GM21381 (cell line): Measurements from ENCODE around the gene ZSWIM7.
"Not testable (repeated sequence)": the region's sequence is repeated elsewhere in the genome, so short reads cannot be mapped to it uniquely, and the experiment has no call there.

Experiments
- ATAC-seq: cut with Tn5 transposase; IDR thresholded peaks from one replicate; pipeline ENCODE4 v1.9.1; 2021; ENCODE audit warnings: mild to moderate bottlenecking, moderate library complexity; ENCODE audit not compliant: unreplicated experiment

Gene ZSWIM7

DNA sequence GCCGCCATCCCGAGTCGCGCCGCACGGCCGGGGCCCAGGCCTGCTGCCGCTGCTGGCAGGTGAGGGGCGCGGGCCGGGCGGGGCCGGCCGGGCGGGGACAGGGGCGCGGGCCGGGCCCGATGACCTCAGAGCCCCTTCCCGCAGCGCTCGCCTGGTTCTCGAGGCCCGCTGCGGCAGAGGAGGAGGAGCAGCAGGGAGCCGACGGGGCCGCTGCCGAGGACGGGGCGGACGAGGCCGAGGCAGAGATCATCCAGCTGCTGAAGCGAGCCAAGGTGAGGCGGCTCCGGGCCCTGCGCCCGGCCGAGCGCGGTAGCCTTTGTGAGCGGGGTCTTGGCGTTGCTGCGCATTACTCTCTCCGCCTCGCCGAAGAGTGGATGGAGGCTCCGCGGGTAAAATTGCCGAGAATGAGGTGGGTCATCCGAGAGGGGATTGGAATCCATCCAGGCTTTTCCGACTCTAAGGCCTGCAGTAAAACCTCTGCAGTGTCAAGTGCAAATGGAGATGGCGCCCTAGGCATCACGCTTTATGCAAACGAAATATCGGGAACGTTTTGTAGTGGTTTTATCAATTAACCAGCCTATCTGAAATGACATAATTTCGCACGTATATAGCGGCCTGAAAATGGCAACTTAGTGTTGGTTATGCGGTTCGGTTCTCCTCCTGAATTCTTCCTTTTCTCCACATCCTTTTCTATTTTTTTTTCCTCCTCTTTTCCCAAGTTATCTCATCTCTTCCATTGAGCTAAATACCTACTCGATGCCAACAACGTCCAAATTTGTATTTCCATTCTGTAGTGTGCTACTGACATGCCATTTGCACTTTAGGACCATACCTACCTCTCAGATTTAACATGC is 697 bp upstream of the ZSWIM7 start:
- ATAC-seq, result peak; percentile 44

DNA sequence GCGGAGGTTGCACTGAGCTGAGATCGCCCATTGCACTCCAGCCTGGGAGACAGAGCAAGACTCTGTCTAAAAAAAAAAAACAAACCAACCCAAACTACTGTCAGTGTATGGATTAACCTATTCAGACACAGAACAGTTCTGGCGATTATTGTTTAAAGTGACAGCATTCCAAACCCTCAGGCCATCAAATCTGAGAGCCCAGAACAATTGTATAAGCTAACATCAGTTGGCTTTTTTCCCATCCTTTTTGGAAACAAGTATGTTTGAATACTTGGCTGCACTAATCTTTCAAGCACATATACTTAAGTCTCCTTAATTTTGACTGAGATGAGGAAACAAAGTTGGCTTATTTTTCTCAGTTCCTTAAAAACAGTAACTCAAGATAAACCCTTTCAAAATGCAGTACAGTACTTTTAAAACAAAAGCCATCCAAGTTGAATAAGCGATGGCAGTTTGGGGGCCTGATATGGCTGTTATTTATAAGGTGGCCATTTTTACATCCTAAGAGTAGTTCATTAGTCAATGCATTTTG is 1.4 kb downstream of the ZSWIM7 start:
- no peak for ATAC-seq

DNA sequence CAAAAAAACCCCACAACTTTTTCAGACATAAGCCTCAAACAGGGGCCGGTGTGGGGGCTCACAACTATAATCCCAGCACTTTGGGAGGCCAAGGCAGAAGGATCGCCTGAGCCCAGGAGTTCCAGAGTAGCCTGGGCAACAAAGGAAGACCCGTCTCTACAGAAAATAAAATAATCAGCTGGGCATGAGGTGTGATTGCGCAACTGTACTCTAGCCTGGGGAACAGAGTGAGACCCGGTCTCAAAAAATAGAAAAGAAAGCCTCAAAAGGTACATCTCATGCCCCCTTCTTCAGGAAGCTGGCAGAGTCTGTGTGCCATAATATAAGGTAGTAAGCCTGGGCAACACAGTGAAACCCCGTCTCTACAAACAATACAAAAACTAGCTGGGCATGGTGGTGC is 3.2 kb downstream of the ZSWIM7 start:
- no peak for ATAC-seq

DNA sequence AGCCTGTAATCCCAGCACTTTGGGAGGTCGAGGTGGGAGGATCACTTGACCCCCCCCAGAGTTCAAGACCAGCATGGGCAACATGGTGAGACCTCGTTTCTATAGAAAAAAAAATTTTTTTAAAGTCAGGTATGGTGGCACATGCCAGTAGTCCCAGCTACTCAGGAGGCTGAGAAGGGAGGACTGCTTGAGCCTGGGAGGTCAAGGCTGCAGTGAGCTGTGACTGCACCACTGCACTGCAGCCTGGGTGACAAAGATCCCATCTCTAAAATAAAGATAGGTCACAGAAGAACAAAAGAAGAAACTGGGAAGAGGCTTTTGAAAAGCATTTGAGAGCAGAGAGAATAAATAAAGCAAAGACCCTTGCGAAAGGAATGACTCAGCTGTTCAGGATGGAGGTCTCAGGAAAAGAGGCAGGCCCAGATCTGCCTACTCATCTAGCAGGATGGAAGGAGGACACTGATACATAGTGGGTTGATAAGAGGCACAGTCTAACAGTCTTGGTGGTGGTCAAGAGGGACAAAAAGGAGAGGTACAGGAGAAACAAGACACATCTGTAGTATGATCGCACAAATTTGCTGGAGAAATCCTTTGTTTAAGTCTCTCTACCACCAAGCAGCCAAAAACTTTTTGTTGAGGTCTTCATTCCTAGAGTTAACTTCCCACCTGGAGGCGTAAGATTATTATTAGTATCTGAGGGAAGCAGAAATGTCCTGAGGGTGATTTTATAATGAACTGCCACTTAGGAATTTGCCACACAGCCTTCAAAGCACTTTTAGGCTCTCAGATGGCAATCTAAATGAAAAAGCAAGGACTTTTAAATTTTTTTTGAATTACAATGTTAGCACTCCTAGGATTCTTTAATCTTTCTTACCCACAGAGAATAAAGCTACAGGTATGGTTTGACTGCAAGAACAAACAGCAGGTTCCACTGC is 17.6 kb downstream of the ZSWIM7 start:
- no peak for ATAC-seq

DNA sequence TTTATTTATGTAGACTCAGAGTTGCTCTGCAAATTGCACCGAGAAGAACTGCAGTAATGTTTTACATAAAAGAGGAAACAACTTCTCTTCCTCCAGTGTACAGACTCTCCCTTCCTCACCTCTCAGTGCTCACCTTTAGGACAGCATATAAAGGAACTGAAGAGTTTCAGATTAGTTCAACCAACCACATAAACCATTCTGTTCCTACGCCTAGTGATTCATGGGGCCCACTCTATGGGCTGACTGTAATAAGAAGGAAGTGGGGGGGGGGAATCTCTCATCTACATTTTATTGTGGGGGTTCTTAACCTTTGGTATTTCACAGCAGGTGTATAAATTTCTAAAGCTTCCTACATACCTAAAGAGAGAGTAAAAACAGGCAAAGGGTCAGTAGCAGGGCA is 18.3 kb downstream of the ZSWIM7 start:
- peak; percentile 96 for ATAC-seq

DNA sequence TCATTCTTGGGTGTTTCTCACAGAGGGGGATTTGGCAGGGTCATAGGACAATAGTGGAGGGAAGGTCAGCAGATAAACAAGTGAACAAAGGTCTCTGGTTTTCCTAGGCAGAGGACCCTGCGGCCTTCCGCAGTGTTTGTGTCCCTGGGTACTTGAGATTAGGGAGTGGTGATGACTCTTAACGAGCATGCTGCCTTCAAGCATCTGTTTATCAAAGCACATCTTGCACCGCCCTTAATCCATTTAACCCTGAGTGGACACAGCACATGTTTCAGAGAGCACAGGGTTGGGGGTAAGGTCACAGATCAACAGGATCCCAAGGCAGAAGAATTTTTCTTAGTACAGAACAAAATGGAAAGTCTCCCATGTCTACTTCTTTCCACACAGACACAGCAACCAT is 20.5 kb downstream of the ZSWIM7 start:
- ATAC-seq, result not testable (repeated sequence)

DNA sequence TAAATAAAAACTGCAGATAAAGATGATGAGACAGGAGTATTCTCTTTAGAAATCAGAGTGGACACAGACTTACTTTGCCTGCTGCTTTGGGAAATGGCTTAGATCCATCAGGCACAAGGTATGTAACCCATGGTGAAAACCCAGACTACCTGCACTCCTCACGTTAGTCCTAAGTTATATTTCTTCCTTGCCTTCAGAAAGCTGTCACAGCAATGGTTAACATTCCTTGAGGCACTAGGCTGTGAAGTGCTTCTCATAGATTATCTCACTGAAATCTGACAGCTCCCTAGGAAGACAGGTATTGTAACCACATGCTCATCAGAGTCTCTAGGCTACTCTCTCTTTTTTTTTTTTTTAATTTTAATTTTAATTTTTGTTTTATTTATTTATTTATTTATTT is 20.9 kb downstream of the ZSWIM7 start:
- ATAC-seq, result no peak

DNA sequence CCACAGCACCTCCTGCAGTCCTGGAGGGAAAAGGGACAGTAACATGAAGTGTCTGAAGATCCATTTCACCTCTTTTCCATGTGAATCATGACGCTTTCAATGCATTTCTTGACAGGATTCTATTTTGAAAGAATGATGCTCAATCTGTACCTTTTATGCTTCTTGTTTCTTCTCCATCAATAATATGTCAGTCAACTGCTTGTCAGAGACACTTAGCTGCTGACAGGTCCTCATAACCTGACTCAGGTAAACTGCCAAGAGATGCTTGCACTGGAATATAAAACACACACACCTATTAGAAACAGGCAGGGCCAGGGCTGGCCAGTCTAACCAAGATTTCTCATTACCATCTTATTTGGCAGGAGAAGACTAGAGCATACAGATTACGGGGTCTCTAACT is 21.6 kb downstream of the ZSWIM7 start:
- ATAC-seq, result no peak

DNA sequence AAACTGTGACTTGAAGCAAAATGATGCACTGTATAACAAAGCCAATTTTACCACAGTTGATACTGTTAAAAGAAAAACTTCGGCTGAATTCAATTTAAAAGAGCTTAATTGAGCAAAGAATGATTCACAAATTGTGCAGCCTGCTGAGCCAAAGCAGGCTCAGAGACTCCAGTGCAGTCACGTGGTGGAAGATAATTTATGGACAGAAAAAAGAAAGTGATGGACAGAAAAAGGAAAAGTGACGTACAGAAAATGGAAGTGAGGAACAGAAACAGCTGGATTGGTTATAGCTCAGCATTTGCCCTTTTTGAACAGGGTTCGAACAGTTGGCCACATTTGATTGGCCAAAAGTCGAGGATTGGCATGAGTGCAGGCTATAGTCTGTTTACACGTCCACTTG is 25.7 kb downstream of the ZSWIM7 start:
- ATAC-seq, result no peak

DNA sequence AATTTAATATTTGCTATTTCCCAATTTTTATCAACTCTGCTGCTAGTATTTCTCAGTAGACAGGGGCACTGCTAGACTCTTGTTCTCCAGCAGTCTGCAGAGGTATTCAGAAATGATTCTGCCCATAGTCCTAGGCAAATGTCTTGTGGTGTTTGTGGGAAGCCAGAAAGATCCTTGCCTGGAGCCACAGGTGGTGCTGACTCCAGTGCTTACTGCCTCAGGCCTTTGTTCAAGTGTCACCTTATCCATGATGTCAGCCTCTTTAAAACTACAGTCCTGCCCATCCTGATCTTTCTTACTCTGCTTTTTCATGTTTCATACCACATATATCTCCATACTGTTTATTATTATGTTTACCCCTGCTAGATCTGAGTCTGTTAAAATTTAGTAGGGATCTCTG is 26.5 kb downstream of the ZSWIM7 start:
- ATAC-seq, result no peak

DNA sequence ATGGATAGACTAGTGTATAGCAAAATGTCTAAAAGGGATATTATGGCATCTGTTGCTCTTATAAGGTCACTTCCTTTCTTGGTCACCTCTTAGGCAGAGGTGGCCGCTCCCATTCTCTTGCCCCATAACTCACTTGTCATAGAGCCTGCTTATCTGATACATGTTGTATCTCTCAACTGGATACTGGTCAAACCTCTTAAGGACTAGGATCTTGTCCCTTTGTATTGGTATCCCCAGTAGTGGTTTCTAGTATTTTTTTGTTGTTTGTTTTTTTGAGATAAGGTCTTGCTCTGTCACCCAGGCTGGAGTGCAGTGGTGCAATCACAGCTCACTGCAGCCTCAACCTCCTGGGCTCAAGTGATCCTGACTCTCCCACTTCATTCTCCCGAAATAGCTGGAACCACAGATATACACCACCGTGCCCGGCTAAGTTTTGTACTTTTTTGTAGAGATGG is 27.0 kb downstream of the ZSWIM7 start:
- ATAC-seq, result no peak

DNA sequence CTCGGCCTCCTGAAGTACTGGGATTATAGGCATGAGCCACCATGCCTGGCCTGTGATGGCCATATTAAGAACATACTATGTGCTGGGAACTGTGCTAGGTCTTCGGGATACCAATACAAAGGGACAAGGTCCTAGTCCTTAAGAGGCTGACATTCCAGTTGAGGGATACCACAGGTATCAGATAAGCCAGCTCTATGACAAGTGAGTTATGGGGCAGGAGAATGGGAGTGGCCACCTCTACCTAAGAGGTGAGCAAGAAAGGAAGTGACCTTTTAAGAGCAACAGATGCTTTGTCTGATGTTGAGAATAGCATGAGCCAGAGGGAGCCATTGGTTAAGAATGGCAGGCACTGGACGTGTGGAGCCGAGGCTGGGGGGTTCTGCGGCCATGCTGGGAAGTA is 27.6 kb downstream of the ZSWIM7 start:
- ATAC-seq, result no peak

DNA sequence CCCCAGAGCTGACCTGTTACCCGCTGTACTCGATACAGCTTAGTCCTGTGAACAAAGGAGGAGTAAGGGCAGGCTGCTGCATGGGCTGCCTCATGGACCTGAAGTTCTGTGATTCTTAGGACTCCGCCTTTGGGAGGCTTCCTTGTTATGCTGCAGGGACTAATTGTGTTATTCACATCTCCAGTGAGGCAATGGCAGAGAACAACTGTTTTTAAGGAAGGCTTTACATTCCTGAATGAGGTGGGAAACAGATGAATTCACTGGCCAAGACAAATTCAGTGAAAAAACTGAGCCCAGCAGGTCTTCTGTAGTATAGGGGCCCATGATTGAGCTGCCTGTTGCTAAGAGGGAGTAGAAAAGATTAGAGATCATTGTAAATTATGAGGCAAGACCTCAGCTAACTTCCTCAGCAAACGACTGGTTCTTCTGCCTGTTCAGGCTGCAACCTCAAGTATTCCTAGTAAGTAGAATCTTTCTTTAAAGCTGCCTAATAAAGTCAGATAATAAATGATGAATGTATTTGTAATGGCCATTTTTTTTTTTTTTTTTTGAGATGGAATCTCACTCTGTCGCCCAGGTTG is 28.3 kb downstream of the ZSWIM7 start:
- no peak for ATAC-seq

DNA sequence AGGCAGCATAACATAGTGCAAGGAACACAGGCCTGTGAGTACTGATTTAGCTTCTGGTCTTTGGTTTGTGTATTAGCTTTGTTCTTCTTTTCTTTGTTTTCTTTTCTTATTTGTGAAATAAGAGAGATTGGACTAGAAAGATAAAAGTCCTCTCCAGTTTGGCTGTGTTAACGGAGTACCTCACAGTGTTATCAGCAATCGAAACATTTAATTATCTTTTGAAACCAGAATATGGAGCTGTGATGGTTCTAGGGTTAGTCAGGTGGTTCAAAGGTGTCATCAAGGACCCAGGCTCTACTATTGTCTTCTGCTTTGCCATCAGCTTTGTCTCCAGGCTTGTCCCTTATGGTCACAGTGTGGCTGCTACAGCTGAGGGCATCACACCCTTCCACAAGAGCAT is 29.0 kb downstream of the ZSWIM7 start:
- ATAC-seq, result no peak

DNA sequence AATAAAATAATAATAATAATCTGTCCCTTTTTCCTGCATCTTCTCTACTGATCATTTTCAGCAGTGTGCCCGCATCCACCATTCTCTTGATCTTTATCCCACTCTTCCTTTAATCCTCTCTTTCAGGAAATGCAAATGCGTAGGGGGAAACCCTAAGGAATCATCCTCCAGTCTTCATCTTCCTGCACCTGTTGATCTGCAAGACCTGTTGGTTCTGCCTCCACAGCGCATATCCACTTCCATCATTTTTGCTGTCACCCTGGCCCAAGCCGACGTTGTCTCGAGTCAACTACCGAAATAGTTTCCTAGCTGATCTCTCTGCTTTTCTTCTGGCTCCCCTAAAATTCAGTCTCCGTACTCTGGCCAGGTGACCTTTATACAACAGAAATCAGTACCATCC is 30.0 kb downstream of the ZSWIM7 start:
- no peak for ATAC-seq

DNA sequence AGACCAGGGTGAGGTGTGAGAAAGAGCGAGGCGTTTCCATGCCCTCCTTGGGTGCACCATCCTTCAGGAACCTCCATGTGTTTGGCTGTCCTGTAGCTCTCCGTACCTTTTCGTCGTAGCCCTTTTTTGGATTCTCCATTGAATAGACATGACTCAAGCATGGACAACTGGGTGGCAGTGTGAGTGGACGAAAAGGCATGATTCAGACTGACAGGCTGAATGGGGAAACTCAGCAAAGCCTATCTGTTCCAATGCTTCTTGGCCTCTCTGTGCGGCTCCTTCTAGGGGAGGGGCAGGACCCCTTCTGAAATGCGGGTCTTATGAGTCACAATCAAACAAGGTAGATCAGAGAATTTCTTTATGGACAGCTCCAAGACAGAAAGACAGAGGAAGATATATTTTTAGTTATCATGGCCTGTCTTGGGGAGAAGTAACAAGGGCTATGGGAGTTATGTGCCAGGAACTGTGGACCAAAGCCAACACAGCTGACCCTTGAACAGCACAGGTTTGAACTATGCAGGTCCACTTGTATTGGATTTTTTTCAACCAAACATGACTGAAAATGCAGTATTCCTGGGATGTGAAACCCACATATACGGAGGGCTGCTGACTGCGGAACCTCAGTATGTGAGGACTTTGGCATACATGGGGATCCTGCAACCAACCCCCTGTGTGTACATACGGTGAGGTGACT is 31.7 kb downstream of the ZSWIM7 start:
- no peak for ATAC-seq

DNA sequence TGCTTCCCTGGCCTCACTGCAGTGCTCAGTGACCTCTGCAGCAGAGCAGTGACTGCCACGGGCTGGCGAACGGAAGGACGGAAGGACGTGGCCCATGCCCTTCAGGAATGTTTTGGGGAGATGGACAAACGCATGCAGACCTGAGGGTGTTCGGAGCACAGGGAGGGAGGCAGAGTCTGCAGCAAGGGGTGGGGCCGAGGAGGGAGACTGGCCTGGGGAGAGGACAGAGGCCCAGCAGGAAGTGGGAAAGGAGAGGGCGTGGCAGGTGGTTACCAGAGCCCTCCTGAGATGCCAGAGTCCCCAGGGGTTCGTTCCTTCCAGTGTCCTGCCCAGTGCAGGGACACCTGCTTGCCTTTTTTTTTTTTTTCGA is 32.6 kb downstream of the ZSWIM7 start:
- ATAC-seq, result no peak

DNA sequence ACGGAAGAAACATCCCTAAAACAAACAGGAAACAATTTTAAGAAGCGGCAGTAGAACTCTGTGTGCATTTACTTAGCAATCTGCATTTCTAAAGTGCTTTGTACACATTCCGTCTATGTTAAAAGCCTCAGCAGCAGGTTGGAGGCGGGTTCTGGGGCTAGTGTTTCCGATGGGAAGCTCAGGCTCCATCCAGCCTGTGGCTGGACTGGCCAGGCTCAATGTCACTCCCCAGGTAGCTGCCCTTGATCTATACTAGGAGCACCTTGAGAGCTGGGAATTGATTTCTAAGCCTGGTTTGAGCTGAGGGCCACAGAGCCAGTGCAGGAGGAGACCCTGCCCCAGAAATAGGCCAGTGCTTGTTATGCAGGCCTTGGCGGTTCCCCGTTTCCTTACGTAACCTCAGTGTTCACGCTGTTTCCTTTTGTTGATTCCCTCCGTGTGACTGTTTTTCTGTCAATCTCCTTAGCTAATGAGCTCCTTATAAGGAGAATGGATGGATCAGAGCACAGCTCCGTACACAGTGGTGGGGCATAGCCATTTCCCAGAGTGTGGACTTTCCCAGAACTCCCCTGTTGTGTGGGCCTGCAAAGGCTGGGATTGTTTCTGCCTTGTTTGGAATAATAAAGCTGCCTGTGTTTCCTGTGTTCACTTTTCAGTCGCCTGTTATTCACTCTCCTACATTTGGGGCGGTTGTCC is 33.2 kb downstream of the ZSWIM7 start:
- no peak for ATAC-seq

DNA sequence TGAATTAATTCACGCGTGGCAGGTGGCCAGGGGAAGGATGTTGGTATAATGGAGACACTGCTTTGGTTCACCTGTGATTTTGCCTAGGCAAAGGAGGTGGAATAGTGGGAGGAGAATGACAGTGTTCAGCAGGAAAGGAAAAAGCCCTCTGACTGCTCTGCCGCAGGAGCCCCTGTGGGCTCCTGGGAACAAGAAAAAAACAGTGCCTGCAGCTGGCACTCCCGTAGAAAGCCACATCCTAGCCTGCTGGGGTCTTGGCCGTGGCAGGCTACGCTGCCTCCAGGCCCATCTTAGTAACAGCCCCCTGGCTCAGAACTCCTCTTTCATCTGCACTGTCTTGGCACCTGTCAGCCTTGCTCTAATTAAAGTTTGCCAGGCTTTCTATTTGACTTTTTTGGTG is 34.0 kb downstream of the ZSWIM7 start:
- no peak for ATAC-seq

DNA sequence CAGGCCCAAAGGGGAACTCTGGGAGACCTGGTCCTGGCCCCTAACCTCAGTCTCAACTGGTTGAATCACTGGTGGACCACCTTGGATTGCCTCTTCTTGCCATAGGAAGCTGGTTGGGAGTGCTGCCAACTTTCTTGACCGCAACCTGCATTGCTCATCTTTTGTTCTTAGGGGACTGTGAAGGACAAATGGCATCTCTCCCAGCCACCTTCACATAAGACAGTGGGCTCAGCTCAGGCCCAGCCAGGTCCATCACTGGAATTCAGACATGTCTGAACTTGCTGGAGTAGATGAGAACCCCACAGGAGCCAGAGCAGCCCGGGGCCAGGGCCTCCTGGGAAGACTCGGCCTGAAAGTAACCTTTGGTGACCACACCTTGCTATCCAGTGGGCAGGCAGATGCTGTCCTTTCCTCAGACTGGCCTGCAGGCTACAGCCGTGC is 35.8 kb downstream of the ZSWIM7 start:
- ATAC-seq, result no peak
